ENCODE data around the gene ARAP2.

Gene ARAP2

DNA sequence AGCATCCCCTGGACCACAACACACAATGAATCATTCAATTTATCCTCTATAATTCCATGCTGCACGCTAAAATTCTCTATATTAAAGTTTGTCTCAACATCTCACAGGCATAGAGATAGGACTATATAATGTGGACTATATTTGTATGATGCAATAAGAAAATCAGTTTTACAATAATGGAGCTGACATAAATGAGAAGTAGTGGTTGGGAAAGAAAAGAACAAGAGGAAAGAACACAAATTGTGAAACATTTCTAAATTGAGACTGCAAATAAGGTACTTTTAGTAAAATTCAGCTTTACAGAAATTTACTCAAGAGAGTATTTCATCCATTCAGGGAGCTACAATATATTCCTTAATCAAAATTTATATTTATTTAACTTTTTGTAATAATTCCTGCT lies 120.4 kb downstream of the ARAP2 start:
- Histone ChIP-seq H3K4me1 (ENCODE audit: insufficient read depth, low read length, severe bottlenecking) (no peaks in the 10 kb centered on the region), H3K79me2 (ENCODE audit: insufficient read depth, low read length) (no peaks in the 10 kb centered on the region), H3K27ac (ENCODE audit: low read depth, low read length, poor library complexity, severe bottlenecking) (no peak overlapping the region), H3K36me3 (ENCODE audit: insufficient read depth, low read length) (peaks cover 80% of the 10 kb centered on the region), H3K9me3 (ENCODE audit: low read length) (no peaks in the 10 kb centered on the region), H3K4me2 (ENCODE audit: low read length) (no peak overlapping the region), H3K9me2 (ENCODE audit: low read depth, low read length) (no peaks in the 10 kb centered on the region; the same call in 1 of the 2 replicates), H3K9ac (ENCODE audit: low read length) (no peak overlapping the region), H3K27me3 (ENCODE audit: insufficient read depth, low read length) (no peaks in the 10 kb centered on the region), H2AFZ (ENCODE audit: low read length) (no peak overlapping the region), H4K20me1 (ENCODE audit: insufficient read depth, low read length) (no peaks in the 10 kb centered on the region), H3K4me3 (ENCODE audit: low read depth, low read length, poor library complexity, severe bottlenecking) (no peak overlapping the region), H3F3A (ENCODE audit: insufficient read depth, low read length) (no peaks in the 10 kb centered on the region)
- no peak for TF ChIP-seq EZH2 (IDR thresholded peaks at IDR 0.05; ENCODE audit: borderline replicate concordance, low read length)
- TF ChIP-seq, protein P1, sequence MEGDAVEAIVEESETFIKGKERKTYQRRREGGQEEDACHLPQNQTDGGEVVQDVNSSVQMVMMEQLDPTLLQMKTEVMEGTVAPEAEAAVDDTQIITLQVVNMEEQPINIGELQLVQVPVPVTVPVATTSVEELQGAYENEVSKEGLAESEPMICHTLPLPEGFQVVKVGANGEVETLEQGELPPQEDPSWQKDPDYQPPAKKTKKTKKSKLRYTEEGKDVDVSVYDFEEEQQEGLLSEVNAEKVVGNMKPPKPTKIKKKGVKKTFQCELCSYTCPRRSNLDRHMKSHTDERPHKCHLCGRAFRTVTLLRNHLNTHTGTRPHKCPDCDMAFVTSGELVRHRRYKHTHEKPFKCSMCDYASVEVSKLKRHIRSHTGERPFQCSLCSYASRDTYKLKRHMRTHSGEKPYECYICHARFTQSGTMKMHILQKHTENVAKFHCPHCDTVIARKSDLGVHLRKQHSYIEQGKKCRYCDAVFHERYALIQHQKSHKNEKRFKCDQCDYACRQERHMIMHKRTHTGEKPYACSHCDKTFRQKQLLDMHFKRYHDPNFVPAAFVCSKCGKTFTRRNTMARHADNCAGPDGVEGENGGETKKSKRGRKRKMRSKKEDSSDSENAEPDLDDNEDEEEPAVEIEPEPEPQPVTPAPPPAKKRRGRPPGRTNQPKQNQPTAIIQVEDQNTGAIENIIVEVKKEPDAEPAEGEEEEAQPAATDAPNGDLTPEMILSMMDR (IDR thresholded peaks at IDR 0.05; ENCODE audit: low read length) = no peak

DNA sequence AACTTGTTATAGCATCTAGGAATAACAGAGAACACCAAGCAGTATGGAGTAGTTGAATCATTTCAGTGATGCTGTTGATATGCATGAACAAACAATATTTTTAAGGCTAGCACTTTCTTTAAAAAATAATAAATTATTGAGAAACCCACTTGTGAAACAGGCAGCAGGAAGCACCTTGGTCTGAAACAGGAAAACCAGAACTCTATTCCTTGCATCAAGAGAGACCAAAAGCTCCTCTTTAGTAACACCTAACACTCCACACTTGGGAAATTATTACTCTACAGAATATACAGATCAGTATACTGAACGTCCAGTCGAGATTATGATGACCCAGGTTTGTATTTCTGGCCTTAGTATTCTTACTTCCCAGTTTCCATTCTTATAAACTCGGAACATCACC lies 129.0 kb downstream of the ARAP2 start:
- H3F3A ChIP-seq (ENCODE audit: insufficient read depth, low read length) = no peaks in the 10 kb centered on the region
- H2AFZ ChIP-seq (ENCODE audit: low read length) = no peak overlapping the region
- H3K79me2 ChIP-seq (ENCODE audit: insufficient read depth, low read length) = no peaks in the 10 kb centered on the region
- no peak overlapping the region for H3K4me3 ChIP-seq (ENCODE audit: low read depth, low read length, poor library complexity, severe bottlenecking)
- TF ChIP-seq, protein P1 (IDR thresholded peaks at IDR 0.05; ENCODE audit: low read length) = no peak
- no peak for TF ChIP-seq EZH2 (IDR thresholded peaks at IDR 0.05; ENCODE audit: borderline replicate concordance, low read length)
- no peak overlapping the region for H3K9ac ChIP-seq (ENCODE audit: low read length)
- H3K4me2 ChIP-seq (ENCODE audit: low read length) = no peak overlapping the region
- H3K36me3 ChIP-seq (ENCODE audit: insufficient read depth, low read length) = peaks cover 35% of the 10 kb centered on the region; the same call in 1 of the 2 replicates
- no peak overlapping the region for H3K27ac ChIP-seq (ENCODE audit: low read depth, low read length, poor library complexity, severe bottlenecking)
- no peaks in the 10 kb centered on the region for H3K9me2 ChIP-seq (ENCODE audit: low read depth, low read length)
- H3K27me3 ChIP-seq (ENCODE audit: insufficient read depth, low read length) = no peaks in the 10 kb centered on the region
- H4K20me1 ChIP-seq (ENCODE audit: insufficient read depth, low read length) = no peaks in the 10 kb centered on the region
- H3K9me3 ChIP-seq (ENCODE audit: low read length) = no peaks in the 10 kb centered on the region
- H3K4me1 ChIP-seq (ENCODE audit: insufficient read depth, low read length, severe bottlenecking) = no peaks in the 10 kb centered on the region

DNA sequence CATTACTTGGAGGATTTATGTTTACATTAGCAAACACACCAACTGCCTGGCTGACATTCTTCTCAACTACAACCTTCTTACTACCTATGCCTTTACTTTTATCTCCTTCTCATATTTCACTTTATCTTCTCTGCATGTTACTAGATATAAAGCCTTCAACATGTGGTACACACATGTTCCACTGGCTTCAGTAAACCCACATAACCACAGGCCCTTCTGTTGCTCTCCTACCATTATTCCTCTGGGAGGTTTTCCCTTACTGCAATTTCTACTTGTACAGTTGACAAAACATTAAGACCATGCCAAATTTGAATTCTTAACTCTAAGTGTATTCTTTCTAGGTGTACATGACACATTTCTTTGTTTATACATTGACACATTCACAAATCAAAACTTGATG lies 133.1 kb downstream of the ARAP2 start:
- no peaks in the 10 kb centered on the region for H3K4me1 ChIP-seq (ENCODE audit: insufficient read depth, low read length, severe bottlenecking)
- no peaks in the 10 kb centered on the region for H4K20me1 ChIP-seq (ENCODE audit: insufficient read depth, low read length)
- no peak overlapping the region for H3K9ac ChIP-seq (ENCODE audit: low read length)
- H3K27ac ChIP-seq (ENCODE audit: low read depth, low read length, poor library complexity, severe bottlenecking) = no peak overlapping the region
- no peaks in the 10 kb centered on the region for H3K9me3 ChIP-seq (ENCODE audit: low read length)
- no peaks in the 10 kb centered on the region for H3K79me2 ChIP-seq (ENCODE audit: insufficient read depth, low read length)
- H2AFZ ChIP-seq (ENCODE audit: low read length) = no peak overlapping the region
- H3K36me3 ChIP-seq (ENCODE audit: insufficient read depth, low read length) = peaks cover 35% of the 10 kb centered on the region; the same call in 1 of the 2 replicates
- no peaks in the 10 kb centered on the region for H3F3A ChIP-seq (ENCODE audit: insufficient read depth, low read length)
- H3K4me2 ChIP-seq (ENCODE audit: low read length) = no peak overlapping the region
- no peak for TF ChIP-seq EZH2 (IDR thresholded peaks at IDR 0.05; ENCODE audit: borderline replicate concordance, low read length)
- TF ChIP-seq, protein P1 (IDR thresholded peaks at IDR 0.05; ENCODE audit: low read length) = no peak
- H3K4me3 ChIP-seq (ENCODE audit: low read depth, low read length, poor library complexity, severe bottlenecking) = no peak overlapping the region
- no peaks in the 10 kb centered on the region for H3K27me3 ChIP-seq (ENCODE audit: insufficient read depth, low read length)
- H3K9me2 ChIP-seq (ENCODE audit: low read depth, low read length) = no peaks in the 10 kb centered on the region
